ENCODE data around the gene PHOX2B.
"Not testable (repeated sequence)": the region's sequence is repeated elsewhere in the genome, so short reads cannot be mapped to it uniquely, and the experiment has no call there.

The PHOX2B gene

GRCh38 chr4:41712425-41712824 lies 36.1 kb downstream of the PHOX2B start:
- Histone ChIP-seq H3K4me3 (ENCODE audit: low read depth in 1 of 2, low read length in 2 of 2) (no peak overlapping the region), H3K27ac (ENCODE audit: low read length) (no peak overlapping the region), H3K36me3 (ENCODE audit: insufficient read depth, low read length) (no peaks in the 10 kb centered on the region), H2AFZ (ENCODE audit: low read depth, low read length) (no peak overlapping the region), H3K79me2 (ENCODE audit: insufficient read depth, low read length) (no peaks in the 10 kb centered on the region), H3K9ac (ENCODE audit: low read depth, low read length) (no peak overlapping the region), H3K4me2 (ENCODE audit: insufficient read depth, low read length) (no peak overlapping the region), H3K9me3 (ENCODE audit: insufficient read depth, low read length, severe bottlenecking) (no peaks in the 10 kb centered on the region), H3K27me3 (ENCODE audit: insufficient read depth, low read length, poor library complexity) (no peaks in the 10 kb centered on the region), H3K4me1 (ENCODE audit: insufficient read depth, low read length) (no peaks in the 10 kb centered on the region), H4K20me1 (ENCODE audit: insufficient read depth, low read length) (no peaks in the 10 kb centered on the region)
- TF ChIP-seq CTCF (IDR thresholded peaks at IDR 0.05; ENCODE audit: borderline replicate concordance, extremely low read depth, low read length, poor library complexity, severe bottlenecking), result no peak
- no peak for TF ChIP-seq EZH2 (IDR thresholded peaks at IDR 0.05; ENCODE audit: borderline replicate concordance, low read depth, low read length, severe bottlenecking)
- ATAC-seq (ENCODE audit: insufficient read depth, low read depth), result no peak
- DNase-seq, result no peak

DNA sequence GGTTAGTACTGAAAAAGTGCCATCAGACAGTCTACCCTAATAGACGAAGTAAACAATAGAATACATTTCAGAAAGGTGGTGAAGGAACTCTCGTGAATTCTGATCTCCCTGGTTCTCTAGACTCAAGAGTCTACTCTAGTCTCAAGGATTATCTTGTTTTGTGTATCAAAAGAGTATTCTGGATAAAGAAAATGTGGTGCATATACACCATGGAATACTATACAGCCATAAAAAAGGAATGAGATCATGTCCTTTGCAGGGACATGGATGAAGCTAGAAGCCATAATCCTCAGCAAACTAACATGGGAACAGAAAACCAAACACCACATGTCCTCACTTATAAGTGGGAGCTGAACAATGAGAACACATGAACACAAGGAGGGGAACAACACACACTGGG lies 36.9 kb downstream of the PHOX2B start:
- H3K27me3 ChIP-seq (ENCODE audit: insufficient read depth, low read length, poor library complexity); DNase-seq; ATAC-seq (ENCODE audit: insufficient read depth, low read depth); H3K4me1 ChIP-seq (ENCODE audit: insufficient read depth, low read length); H3K4me3 ChIP-seq (ENCODE audit: low read depth in 1 of 2, low read length in 2 of 2); H3K9ac ChIP-seq (ENCODE audit: low read depth, low read length); H3K79me2 ChIP-seq (ENCODE audit: insufficient read depth, low read length); H3K9me3 ChIP-seq (ENCODE audit: insufficient read depth, low read length, severe bottlenecking); H3K27ac ChIP-seq (ENCODE audit: low read length); H3K36me3 ChIP-seq (ENCODE audit: insufficient read depth, low read length); H3K4me2 ChIP-seq (ENCODE audit: insufficient read depth, low read length); H4K20me1 ChIP-seq (ENCODE audit: insufficient read depth, low read length); H2AFZ ChIP-seq (ENCODE audit: low read depth, low read length): not testable (repeated sequence)

- no peak overlapping the region for H3K27ac ChIP-seq (ENCODE audit: low read length)
- no peak for ATAC-seq (ENCODE audit: insufficient read depth, low read depth)
- DNase-seq, result no peak
- TF ChIP-seq CTCF (IDR thresholded peaks at IDR 0.05; ENCODE audit: borderline replicate concordance, extremely low read depth, low read length, poor library complexity, severe bottlenecking) (no peak), EZH2 (IDR thresholded peaks at IDR 0.05; ENCODE audit: borderline replicate concordance, low read depth, low read length, severe bottlenecking) (no peak)
- no peaks in the 10 kb centered on the region for H3K27me3 ChIP-seq (ENCODE audit: insufficient read depth, low read length, poor library complexity)
- no peaks in the 10 kb centered on the region for H3K79me2 ChIP-seq (ENCODE audit: insufficient read depth, low read length)
- H3K4me1 ChIP-seq (ENCODE audit: insufficient read depth, low read length), result no peaks in the 10 kb centered on the region
- no peak overlapping the region for H3K4me2 ChIP-seq (ENCODE audit: insufficient read depth, low read length)
- no peak overlapping the region for H3K9ac ChIP-seq (ENCODE audit: low read depth, low read length)
- H3K4me3 ChIP-seq (ENCODE audit: low read depth in 1 of 2, low read length in 2 of 2), result no peak overlapping the region
- H3K9me3 ChIP-seq (ENCODE audit: insufficient read depth, low read length, severe bottlenecking), result no peaks in the 10 kb centered on the region
- H3K36me3 ChIP-seq (ENCODE audit: insufficient read depth, low read length), result no peaks in the 10 kb centered on the region
- H4K20me1 ChIP-seq (ENCODE audit: insufficient read depth, low read length), result no peaks in the 10 kb centered on the region
- H2AFZ ChIP-seq (ENCODE audit: low read depth, low read length), result no peak overlapping the region
Observed at GRCh38 chr4:41709844-41710481, 38.6 kb downstream of the PHOX2B start.

- Histone ChIP-seq H3K9me3 (ENCODE audit: insufficient read depth, low read length, severe bottlenecking) (no peaks in the 10 kb centered on the region), H4K20me1 (ENCODE audit: insufficient read depth, low read length) (no peaks in the 10 kb centered on the region), H3K4me3 (ENCODE audit: low read depth in 1 of 2, low read length in 2 of 2) (no peak overlapping the region), H3K36me3 (ENCODE audit: insufficient read depth, low read length) (no peaks in the 10 kb centered on the region), H2AFZ (ENCODE audit: low read depth, low read length) (no peak overlapping the region), H3K4me1 (ENCODE audit: insufficient read depth, low read length) (no peaks in the 10 kb centered on the region), H3K27ac (ENCODE audit: low read length) (no peak overlapping the region), H3K27me3 (ENCODE audit: insufficient read depth, low read length, poor library complexity) (peaks cover 5% of the 10 kb centered on the region), H3K9ac (ENCODE audit: low read depth, low read length) (no peak overlapping the region), H3K4me2 (ENCODE audit: insufficient read depth, low read length) (no peak overlapping the region), H3K79me2 (ENCODE audit: insufficient read depth, low read length) (no peaks in the 10 kb centered on the region)
- no peak for ATAC-seq (ENCODE audit: insufficient read depth, low read depth)
- no peak for TF ChIP-seq EZH2 (IDR thresholded peaks at IDR 0.05; ENCODE audit: borderline replicate concordance, low read depth, low read length, severe bottlenecking)
- TF ChIP-seq CTCF (IDR thresholded peaks at IDR 0.05; ENCODE audit: borderline replicate concordance, extremely low read depth, low read length, poor library complexity, severe bottlenecking), result no peak
- no peak for DNase-seq
Observed at GRCh38 chr4:41703785-41704184, 44.7 kb downstream of the PHOX2B start.

All from DND-41 (cell line).